Neural cell (in vitro differentiated cells): Measurements from ENCODE around the gene TEX14. TPM values are rescaled to one million over a fixed set of nuclear protein-coding genes. Genes with fewer than 3 reads are reported as not detected.

Source experiments
- H2AFZ ChIP-seq: fragments of 200-600, 300-800 bp; sonication (generic), shearing (Covaris generic); 2 replicates; pipeline ENCODE4 v1.6.0; 2014; ENCODE audit warnings: low read depth, mild to moderate bottlenecking, antibody characterized with exemption, low read length, moderate library complexity
- H3F3A ChIP-seq: fragments of 200-600 bp; shearing (Covaris generic); 2 replicates; pipeline ENCODE4 v1.6.1; 2016; ENCODE audit warnings: mild to moderate bottlenecking, moderate library complexity, mixed read lengths, antibody characterized with exemption, low read length; ENCODE audit not compliant: insufficient read depth, poor library complexity, severe bottlenecking
- H3K27ac ChIP-seq: fragments of 200-600, 300-800 bp; sonication (generic), shearing (Covaris generic); 2 replicates; pipeline ENCODE4 v1.5.1; 2014; ENCODE audit warnings: mild to moderate bottlenecking, low read length, moderate library complexity
- H3K27me3 ChIP-seq: fragments of 300-800, 200-600 bp; sonication (generic), shearing (Covaris generic); 2 replicates; pipeline ENCODE4 v1.6.0; 2014; ENCODE audit warnings: mild to moderate bottlenecking, low read depth, low read length, moderate library complexity; ENCODE audit not compliant: insufficient read depth
- H3K36me3 ChIP-seq: fragments of 300-800, 200-600 bp; sonication (generic), shearing (Covaris generic); 2 replicates; pipeline ENCODE4 v1.5.1; 2014; ENCODE audit warnings: mild to moderate bottlenecking, antibody characterized with exemption, low read length, moderate library complexity; ENCODE audit not compliant: insufficient read depth
- H3K4me2 ChIP-seq: fragments of 300-800, 200-600 bp; sonication (generic), shearing (Covaris generic); 2 replicates; pipeline ENCODE4 v1.6.0; 2014; ENCODE audit warnings: mild to moderate bottlenecking, low read length
- H3K4me3 ChIP-seq: fragments of 300-800, 200-600 bp; sonication (generic), shearing (Covaris generic); 2 replicates; pipeline ENCODE4 v1.5.1; 2014; ENCODE audit warnings: mild to moderate bottlenecking, low read length, moderate library complexity
- H3K79me2 ChIP-seq: fragments of 200-600 bp; shearing (Covaris generic); replicated peaks from 2 replicates; pipeline ENCODE4 v1.6.0; 2014; ENCODE audit warnings: mild to moderate bottlenecking, low read length, moderate library complexity; ENCODE audit not compliant: insufficient read depth
- H3K9ac ChIP-seq: fragments of 300-800, 200-600 bp; sonication (generic), shearing (Covaris generic); 2 replicates; pipeline ENCODE4 v1.6.1; 2016; ENCODE audit warnings: mild to moderate bottlenecking, low read length, mixed read lengths
- H3K9me2 ChIP-seq: fragments of 200-600 bp; shearing (Covaris generic); 2 replicates; pipeline ENCODE4 v1.6.1; 2016; ENCODE audit warnings: mild to moderate bottlenecking, low read length, mixed read lengths; ENCODE audit not compliant: insufficient read depth
- H3K9me3 ChIP-seq: fragments of 200-600, 300-800 bp; sonication (generic), shearing (Covaris generic); 2 replicates; pipeline ENCODE4 v1.6.1; 2016; ENCODE audit warnings: mild to moderate bottlenecking, mixed run types, low read length, moderate library complexity, mixed read lengths
- H4K20me1 ChIP-seq: fragments of 200-600 bp; shearing (Covaris generic); 2 replicates; pipeline ENCODE4 v1.6.1; 2016; ENCODE audit warnings: mild to moderate bottlenecking, mixed run types; ENCODE audit not compliant: insufficient read depth
- EP300 ChIP-seq: fragments of 450-650 bp; conservative IDR thresholded peaks from 2 replicates; pipeline ENCODE4 v1.6.1; 2014; ENCODE audit warnings: antibody characterized with exemption, mild to moderate bottlenecking, moderate library complexity; ENCODE audit not compliant: poor library complexity, severe bottlenecking
- EZH2 ChIP-seq: fragments of 200-600, 300-800 bp; shearing (Covaris generic), sonication (generic); IDR thresholded peaks from 2 replicates; pipeline ENCODE4 v1.6.1; 2014; ENCODE audit warnings: antibody characterized with exemption, low read length, borderline replicate concordance, mild to moderate bottlenecking; ENCODE audit not compliant: insufficient read depth, poor library complexity, severe bottlenecking
- MXI1 ChIP-seq: fragments of 450-650 bp; conservative IDR thresholded peaks from 2 replicates; pipeline ENCODE4 v1.6.1; 2014; ENCODE audit warnings: antibody characterized with exemption, mild to moderate bottlenecking; ENCODE audit not compliant: poor library complexity, severe bottlenecking
- POLR2AphosphoS5 ChIP-seq: IDR thresholded peaks from 2 replicates; pipeline ENCODE4 v1.6.1; 2012
- RAD21 ChIP-seq: fragments of 450-650 bp; conservative IDR thresholded peaks from 2 replicates; pipeline ENCODE4 v1.6.1; 2014; ENCODE audit warnings: antibody characterized with exemption, mild to moderate bottlenecking, moderate library complexity
- SMC3 ChIP-seq: fragments of 450-650 bp; conservative IDR thresholded peaks from 2 replicates; pipeline ENCODE4 v1.6.1; 2014; ENCODE audit warnings: antibody characterized with exemption, mild to moderate bottlenecking, moderate library complexity; ENCODE audit not compliant: poor library complexity
- TAF1 ChIP-seq: IDR thresholded peaks from 2 replicates; pipeline ENCODE4 v1.6.1; 2012; ENCODE audit warnings: low read depth
- polyA plus RNA-seq: library from polyadenylated mRNA; depleted of rRNA; stranded (reverse); fragments of >200 nt; gene quantifications from 2 replicates; pipeline ENCODE4 v1.2.3, GENCODE V29; 2014
- TF ChIP-seq, protein P1 (sequence below): fragments of 450-650 bp; IDR thresholded peaks from 2 replicates; pipeline ENCODE4 v1.5.1; 2014; ENCODE audit warnings: antibody characterized with exemption, mild to moderate bottlenecking, moderate library complexity; ENCODE audit not compliant: poor library complexity, severe bottlenecking
- TF ChIP-seq, protein P2 (sequence below): IDR thresholded peaks from 2 replicates; pipeline ENCODE4 v1.6.1; 2012; ENCODE audit warnings: borderline replicate concordance

The TEX14 gene
- polyA plus RNA-seq, 1 donor from 2014 or later: 1.4 TPM

- H3K36me3 ChIP-seq: no peaks in the 10 kb centered on the region
- no peaks in the 10 kb centered on the region for H3K79me2 ChIP-seq
- H4K20me1 ChIP-seq: no peaks in the 10 kb centered on the region
- no peak overlapping the region for H3K4me2 ChIP-seq
- H2AFZ ChIP-seq: no peak overlapping the region
- H3K4me3 ChIP-seq: no peak overlapping the region
- H3K27me3 ChIP-seq: no peaks in the 10 kb centered on the region
- no peaks in the 10 kb centered on the region for H3F3A ChIP-seq
- H3K9ac ChIP-seq: no peak overlapping the region
- TF ChIP-seq EP300 (no peak), POLR2AphosphoS5 (no peak), EZH2 (no peak), MXI1 (no peak), SMC3 (no peak), TAF1 (no peak), RAD21 (no peak)
- TF ChIP-seq, protein P1, sequence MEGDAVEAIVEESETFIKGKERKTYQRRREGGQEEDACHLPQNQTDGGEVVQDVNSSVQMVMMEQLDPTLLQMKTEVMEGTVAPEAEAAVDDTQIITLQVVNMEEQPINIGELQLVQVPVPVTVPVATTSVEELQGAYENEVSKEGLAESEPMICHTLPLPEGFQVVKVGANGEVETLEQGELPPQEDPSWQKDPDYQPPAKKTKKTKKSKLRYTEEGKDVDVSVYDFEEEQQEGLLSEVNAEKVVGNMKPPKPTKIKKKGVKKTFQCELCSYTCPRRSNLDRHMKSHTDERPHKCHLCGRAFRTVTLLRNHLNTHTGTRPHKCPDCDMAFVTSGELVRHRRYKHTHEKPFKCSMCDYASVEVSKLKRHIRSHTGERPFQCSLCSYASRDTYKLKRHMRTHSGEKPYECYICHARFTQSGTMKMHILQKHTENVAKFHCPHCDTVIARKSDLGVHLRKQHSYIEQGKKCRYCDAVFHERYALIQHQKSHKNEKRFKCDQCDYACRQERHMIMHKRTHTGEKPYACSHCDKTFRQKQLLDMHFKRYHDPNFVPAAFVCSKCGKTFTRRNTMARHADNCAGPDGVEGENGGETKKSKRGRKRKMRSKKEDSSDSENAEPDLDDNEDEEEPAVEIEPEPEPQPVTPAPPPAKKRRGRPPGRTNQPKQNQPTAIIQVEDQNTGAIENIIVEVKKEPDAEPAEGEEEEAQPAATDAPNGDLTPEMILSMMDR: no peak
- TF ChIP-seq, protein P2, sequence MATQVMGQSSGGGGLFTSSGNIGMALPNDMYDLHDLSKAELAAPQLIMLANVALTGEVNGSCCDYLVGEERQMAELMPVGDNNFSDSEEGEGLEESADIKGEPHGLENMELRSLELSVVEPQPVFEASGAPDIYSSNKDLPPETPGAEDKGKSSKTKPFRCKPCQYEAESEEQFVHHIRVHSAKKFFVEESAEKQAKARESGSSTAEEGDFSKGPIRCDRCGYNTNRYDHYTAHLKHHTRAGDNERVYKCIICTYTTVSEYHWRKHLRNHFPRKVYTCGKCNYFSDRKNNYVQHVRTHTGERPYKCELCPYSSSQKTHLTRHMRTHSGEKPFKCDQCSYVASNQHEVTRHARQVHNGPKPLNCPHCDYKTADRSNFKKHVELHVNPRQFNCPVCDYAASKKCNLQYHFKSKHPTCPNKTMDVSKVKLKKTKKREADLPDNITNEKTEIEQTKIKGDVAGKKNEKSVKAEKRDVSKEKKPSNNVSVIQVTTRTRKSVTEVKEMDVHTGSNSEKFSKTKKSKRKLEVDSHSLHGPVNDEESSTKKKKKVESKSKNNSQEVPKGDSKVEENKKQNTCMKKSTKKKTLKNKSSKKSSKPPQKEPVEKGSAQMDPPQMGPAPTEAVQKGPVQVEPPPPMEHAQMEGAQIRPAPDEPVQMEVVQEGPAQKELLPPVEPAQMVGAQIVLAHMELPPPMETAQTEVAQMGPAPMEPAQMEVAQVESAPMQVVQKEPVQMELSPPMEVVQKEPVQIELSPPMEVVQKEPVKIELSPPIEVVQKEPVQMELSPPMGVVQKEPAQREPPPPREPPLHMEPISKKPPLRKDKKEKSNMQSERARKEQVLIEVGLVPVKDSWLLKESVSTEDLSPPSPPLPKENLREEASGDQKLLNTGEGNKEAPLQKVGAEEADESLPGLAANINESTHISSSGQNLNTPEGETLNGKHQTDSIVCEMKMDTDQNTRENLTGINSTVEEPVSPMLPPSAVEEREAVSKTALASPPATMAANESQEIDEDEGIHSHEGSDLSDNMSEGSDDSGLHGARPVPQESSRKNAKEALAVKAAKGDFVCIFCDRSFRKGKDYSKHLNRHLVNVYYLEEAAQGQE: no peak
- H3K9me2 ChIP-seq: no peaks in the 10 kb centered on the region
- H3K9me3 ChIP-seq: no peaks in the 10 kb centered on the region
- no peak overlapping the region for H3K27ac ChIP-seq
These were observed 80.5 kb downstream of the TEX14 start for GRCh38 chr17:58611331-58611730.

- Histone ChIP-seq H3K9me2 (no peaks in the 10 kb centered on the region), H3K27ac (no peak overlapping the region), H3K4me3 (no peak overlapping the region), H3K9ac (no peak overlapping the region), H3K27me3 (no peaks in the 10 kb centered on the region), H3K36me3 (no peaks in the 10 kb centered on the region), H2AFZ (no peak overlapping the region), H3F3A (no peaks in the 10 kb centered on the region), H3K9me3 (no peaks in the 10 kb centered on the region), H3K4me2 (no peak overlapping the region), H3K79me2 (no peaks in the 10 kb centered on the region), H4K20me1 (no peaks in the 10 kb centered on the region)
- TF ChIP-seq, protein P1: no peak
- TF ChIP-seq RAD21: no peak
- TF ChIP-seq SMC3: no peak
- no peak for TF ChIP-seq EP300
- TF ChIP-seq EZH2: no peak
- no peak for TF ChIP-seq POLR2AphosphoS5
- no peak for TF ChIP-seq MXI1
- TF ChIP-seq, protein P2: no peak
- TF ChIP-seq TAF1: no peak
These were observed 84.9 kb downstream of the TEX14 start for GRCh38 chr17:58606934-58607333.
